ENCODE data around the gene SLC37A1.

DNA sequence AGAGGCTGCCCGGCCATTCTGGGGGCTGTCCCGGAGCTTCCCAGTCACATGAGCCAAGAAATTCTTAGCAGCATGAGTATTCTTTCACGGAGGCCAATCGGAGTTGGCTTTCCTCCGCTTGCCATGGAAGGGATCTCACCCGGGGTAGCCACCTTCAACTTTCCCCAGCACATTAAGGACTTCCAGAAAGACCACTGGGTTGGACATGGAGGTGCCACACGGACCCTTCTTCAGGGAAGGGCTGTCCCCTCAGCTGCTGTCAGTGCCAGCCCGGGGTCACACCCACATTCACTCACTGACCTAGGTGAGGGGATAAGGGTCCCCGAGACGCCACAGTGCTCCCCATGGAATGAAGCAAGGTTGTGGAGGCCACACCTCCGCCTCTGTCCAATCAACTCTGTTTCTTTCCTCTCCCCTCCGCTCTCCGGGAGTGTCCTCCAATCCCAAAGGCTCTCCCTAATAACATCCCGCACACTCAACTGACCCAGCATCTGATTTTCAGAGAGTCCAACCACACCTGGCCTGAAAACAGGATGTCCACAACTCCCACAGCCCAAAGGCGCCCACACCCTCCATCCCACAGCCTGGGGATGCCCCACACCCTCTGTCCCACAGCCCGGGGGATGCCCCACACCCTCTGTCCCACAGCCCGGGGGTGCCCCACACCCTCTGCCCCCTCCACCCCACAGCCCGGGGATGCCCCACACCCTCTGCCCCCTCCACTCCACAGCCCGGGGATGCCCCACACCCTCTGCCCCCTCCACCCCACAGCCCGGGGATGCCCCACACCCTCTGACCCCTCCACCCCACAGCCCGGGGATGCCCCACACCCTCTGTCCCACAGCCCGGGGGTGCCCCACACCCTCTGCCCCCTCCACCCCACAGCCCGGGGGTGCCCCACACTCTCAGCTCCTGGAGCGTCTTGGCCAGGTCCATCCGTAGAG is 37.0 kb upstream of the SLC37A1 start:
- TF ChIP-seq, protein P1, sequence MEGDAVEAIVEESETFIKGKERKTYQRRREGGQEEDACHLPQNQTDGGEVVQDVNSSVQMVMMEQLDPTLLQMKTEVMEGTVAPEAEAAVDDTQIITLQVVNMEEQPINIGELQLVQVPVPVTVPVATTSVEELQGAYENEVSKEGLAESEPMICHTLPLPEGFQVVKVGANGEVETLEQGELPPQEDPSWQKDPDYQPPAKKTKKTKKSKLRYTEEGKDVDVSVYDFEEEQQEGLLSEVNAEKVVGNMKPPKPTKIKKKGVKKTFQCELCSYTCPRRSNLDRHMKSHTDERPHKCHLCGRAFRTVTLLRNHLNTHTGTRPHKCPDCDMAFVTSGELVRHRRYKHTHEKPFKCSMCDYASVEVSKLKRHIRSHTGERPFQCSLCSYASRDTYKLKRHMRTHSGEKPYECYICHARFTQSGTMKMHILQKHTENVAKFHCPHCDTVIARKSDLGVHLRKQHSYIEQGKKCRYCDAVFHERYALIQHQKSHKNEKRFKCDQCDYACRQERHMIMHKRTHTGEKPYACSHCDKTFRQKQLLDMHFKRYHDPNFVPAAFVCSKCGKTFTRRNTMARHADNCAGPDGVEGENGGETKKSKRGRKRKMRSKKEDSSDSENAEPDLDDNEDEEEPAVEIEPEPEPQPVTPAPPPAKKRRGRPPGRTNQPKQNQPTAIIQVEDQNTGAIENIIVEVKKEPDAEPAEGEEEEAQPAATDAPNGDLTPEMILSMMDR (conservative IDR thresholded peaks at IDR 0.05; ENCODE audit: low read length) = no peak
- no peak for TF ChIP-seq EZH2phosphoT487 (IDR thresholded peaks at IDR 0.05; ENCODE audit: borderline replicate concordance)

Data from Loucy (cell line).